ENCODE data around the gene VAMP5.
A peak's percentile ranks its signal among the peaks of the same experiment; 100 is the strongest.

The VAMP5 gene

GRCh38 chr2:85585781-85586105 is 1.5 kb downstream of the VAMP5 start:
- no peak for DNase-seq
- TF ChIP-seq, protein P1, sequence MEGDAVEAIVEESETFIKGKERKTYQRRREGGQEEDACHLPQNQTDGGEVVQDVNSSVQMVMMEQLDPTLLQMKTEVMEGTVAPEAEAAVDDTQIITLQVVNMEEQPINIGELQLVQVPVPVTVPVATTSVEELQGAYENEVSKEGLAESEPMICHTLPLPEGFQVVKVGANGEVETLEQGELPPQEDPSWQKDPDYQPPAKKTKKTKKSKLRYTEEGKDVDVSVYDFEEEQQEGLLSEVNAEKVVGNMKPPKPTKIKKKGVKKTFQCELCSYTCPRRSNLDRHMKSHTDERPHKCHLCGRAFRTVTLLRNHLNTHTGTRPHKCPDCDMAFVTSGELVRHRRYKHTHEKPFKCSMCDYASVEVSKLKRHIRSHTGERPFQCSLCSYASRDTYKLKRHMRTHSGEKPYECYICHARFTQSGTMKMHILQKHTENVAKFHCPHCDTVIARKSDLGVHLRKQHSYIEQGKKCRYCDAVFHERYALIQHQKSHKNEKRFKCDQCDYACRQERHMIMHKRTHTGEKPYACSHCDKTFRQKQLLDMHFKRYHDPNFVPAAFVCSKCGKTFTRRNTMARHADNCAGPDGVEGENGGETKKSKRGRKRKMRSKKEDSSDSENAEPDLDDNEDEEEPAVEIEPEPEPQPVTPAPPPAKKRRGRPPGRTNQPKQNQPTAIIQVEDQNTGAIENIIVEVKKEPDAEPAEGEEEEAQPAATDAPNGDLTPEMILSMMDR (IDR thresholded peaks at IDR 0.05; ENCODE audit: low read depth, low read length): no peak
- H3K27me3 ChIP-seq (ENCODE audit: insufficient read depth, low read depth, severe bottlenecking): no peaks in the 10 kb centered on the region
- H3K9me3 ChIP-seq (ENCODE audit: severe bottlenecking): no peaks in the 10 kb centered on the region
- no peak overlapping the region for H3K27ac ChIP-seq
- no peak overlapping the region for H3K4me3 ChIP-seq (ENCODE audit: low read depth, low read length)
- no peaks in the 10 kb centered on the region for H3K36me3 ChIP-seq

DNA sequence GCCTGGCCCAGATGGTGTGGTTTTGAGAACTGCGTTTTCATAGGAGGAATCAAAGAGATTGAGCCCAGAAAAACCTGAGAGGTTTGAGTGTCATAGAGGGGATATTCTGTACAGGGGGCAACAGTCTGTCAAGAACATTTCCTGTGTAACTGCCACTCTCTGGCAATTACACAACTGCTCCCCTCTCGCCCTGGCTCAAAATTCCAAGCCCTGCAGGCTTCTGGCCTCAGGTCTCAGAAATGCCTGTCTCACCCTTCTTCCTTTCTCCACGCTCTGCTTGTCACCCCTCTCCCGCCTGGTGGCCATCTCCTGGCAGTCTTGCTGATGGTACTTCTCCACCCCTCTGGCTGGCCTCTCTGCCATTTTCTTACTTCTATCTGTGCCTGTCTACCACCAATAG is 4.0 kb downstream of the VAMP5 start:
- Histone ChIP-seq H3K4me3 (ENCODE audit: low read depth, low read length) (no peak overlapping the region), H3K9me3 (ENCODE audit: severe bottlenecking) (no peaks in the 10 kb centered on the region), H3K27me3 (ENCODE audit: insufficient read depth, low read depth, severe bottlenecking) (no peaks in the 10 kb centered on the region), H3K36me3 (no peaks in the 10 kb centered on the region), H3K27ac (0 out of 2 replicates have a peak overlapping the region, but pooled peaks have one; percentile 15)
- TF ChIP-seq, protein P1 (IDR thresholded peaks at IDR 0.05; ENCODE audit: low read depth, low read length): no peak
- DNase-seq: no peak

- Histone ChIP-seq H3K27me3 (ENCODE audit: insufficient read depth, low read depth, severe bottlenecking) (no peaks in the 10 kb centered on the region), H3K36me3 (no peaks in the 10 kb centered on the region), H3K4me3 (ENCODE audit: low read depth, low read length) (no peak overlapping the region), H3K27ac (no peak overlapping the region), H3K9me3 (ENCODE audit: severe bottlenecking) (no peaks in the 10 kb centered on the region)
- no peak for DNase-seq
- TF ChIP-seq, protein P1 (IDR thresholded peaks at IDR 0.05; ENCODE audit: low read depth, low read length): no peak
Observed at GRCh38 chr2:85588645-85589044, 4.4 kb downstream of the VAMP5 start.

DNA sequence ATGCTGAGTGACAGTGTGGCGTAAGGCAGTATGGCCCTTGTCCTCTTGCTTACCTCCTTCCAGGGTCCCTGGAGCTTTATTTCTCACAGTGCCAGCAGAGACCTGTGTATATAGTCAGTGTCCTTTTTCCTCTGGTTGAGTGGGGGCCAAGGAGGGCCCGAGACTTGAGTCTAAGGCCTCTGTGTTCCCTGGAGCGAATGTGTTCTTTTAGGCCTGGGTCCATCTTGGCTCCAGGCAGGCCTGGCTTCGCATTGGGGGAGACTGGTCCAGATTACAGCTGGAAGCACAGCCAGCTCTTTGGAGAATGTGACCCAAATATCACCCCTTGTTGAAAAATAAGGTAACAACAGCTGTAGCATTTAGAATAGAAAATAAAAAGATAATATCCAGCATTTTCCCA is 5.0 kb downstream of the VAMP5 start:
- Histone ChIP-seq H3K27me3 (ENCODE audit: insufficient read depth, low read depth, severe bottlenecking) (no peaks in the 10 kb centered on the region), H3K9me3 (ENCODE audit: severe bottlenecking) (no peaks in the 10 kb centered on the region), H3K36me3 (no peaks in the 10 kb centered on the region), H3K4me3 (ENCODE audit: low read depth, low read length) (no peak overlapping the region), H3K27ac (no peak overlapping the region)
- DNase-seq: no peak
- TF ChIP-seq, protein P1 (IDR thresholded peaks at IDR 0.05; ENCODE audit: low read depth, low read length): no peak

- no peak for DNase-seq
Observed at GRCh38 chr2:85589982-85590791, 6.0 kb downstream of the VAMP5 start.

More at GRCh38 chr2:85589982-85590791, 6.0 kb downstream of the VAMP5 start:
- Histone ChIP-seq H3K9me3 (ENCODE audit: severe bottlenecking) (no peaks in the 10 kb centered on the region), H3K4me3 (ENCODE audit: low read depth, low read length) (no peak overlapping the region), H3K27ac (no peak overlapping the region), H3K36me3 (no peaks in the 10 kb centered on the region), H3K27me3 (ENCODE audit: insufficient read depth, low read depth, severe bottlenecking) (no peaks in the 10 kb centered on the region)
- TF ChIP-seq, protein P1 (IDR thresholded peaks at IDR 0.05; ENCODE audit: low read depth, low read length): no peak

All from WERI-Rb-1 (cell line).